Measurements from ENCODE around the gene IMMP2L.

Gene IMMP2L

DNA sequence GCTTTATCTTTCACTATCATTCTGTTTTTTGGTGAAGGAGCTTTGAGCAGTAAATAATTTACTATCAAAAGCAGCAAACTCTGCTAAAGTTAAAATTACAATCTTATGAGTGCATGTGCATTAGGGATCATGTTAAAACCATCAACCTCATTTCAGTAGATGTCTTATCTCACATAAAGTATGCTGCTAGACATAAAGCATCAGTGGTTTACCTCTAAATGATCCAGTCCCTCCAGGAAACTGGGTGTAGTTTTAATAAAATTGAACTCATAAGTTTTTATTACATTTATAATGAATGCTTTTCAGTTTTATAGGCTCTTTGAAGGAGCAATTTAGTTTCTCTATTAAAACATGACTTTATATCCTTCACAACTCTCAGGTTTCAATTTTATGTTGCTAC is 362.6 kb downstream of the IMMP2L start:
- DNase-seq: no peak

DNA sequence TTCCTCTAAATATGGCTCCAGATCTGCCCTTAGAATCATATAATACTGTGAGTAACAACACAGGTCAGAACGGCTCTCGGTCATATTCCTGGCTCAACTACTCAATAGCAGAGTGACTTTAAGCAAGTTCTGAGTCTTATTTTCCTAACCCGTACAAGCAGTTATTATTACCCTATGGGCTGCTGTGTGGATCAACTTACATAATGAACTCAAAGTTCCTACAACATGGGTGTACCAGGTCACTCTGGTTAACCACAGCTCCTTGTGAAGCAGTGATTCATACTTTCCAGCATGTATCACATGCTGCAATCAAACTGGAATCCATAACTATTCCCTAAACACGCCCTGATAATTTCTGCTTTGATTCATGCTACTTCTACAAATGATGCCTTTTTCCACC is 364.0 kb downstream of the IMMP2L start:
- no peak for DNase-seq

- DNase-seq: no peak
These were observed 365.6 kb downstream of the IMMP2L start for GRCh38 chr7:111196655-111197054.

DNA sequence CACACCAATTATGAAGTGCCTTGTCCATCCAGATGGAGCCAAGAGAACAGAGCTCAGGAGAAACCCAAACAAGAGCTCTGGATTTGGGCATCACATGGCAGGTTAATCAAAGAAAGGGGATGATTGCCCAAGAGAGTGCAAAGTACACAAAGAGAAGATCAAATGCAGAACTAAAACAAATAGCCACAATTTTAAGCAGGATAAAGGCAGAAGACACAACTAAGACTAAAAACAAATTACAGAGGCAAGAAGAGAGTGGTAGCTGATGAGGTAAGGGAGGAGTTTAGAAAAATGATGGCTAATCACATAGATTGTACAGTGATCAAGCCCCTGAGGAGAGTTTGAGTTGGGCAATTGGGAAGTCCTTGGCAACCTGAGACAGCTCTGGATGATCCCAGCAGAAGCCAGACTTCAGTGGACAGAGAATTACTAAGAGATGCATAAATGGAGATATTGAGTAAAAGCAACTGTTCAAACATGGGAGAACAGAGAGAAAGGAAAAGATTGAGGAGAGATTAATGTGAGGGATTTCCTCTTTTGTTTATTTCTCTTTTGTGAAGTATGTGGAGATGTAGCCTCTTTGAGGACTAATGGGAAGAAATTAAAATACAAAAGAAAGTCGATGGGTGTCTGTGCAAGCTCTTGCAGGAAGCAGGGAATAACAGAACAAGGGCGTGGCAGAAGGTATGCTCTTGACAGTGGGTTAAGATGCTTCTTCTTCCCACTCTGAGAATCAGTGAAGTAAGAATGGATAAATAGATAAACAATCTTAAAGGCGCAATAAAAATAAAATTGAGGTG is 369.5 kb downstream of the IMMP2L start:
- no peak for DNase-seq

DNA sequence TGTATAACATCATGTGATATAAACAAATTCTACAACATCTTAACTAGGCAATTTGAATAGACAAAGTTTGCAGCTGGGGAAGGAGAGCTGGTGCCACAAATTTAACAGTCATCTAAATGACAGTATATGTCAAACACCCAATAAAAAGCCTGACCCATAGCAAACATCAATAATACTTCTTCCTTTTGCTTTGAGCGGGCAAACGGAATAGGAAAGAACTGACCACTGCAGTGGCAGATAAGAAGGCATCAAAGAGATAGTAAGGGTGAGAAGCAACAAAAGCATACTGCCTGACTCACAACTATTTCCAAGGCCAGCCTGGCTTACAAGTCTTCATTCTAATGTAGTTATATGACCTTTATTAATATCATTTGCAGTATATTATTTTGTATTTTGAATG is 371.5 kb downstream of the IMMP2L start:
- no peak for DNase-seq

GRCh38 chr7:111184987-111185386 is 377.3 kb downstream of the IMMP2L start:
- no peak for DNase-seq

- DNase-seq: no peak
These were observed 379.0 kb downstream of the IMMP2L start for GRCh38 chr7:111183321-111183720.

DNA sequence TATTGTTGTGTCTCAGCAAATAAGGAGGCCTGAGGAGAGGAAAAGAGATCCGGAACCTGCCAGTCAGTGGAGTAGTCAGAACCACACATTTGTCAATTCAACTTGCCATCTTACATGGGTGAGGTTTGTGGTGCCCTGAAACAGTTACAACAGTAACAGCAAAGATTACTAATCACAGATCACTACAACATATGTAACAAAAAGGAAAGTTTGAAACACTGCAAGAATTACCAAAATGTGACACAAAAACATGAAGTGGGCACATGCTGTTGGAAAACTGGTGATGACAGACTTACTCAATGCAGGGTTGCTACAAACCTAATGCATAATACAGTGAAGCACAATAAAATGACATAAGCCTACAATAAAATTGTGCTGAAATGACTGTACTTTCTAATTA is 382.0 kb downstream of the IMMP2L start:
- no peak for DNase-seq

DNA sequence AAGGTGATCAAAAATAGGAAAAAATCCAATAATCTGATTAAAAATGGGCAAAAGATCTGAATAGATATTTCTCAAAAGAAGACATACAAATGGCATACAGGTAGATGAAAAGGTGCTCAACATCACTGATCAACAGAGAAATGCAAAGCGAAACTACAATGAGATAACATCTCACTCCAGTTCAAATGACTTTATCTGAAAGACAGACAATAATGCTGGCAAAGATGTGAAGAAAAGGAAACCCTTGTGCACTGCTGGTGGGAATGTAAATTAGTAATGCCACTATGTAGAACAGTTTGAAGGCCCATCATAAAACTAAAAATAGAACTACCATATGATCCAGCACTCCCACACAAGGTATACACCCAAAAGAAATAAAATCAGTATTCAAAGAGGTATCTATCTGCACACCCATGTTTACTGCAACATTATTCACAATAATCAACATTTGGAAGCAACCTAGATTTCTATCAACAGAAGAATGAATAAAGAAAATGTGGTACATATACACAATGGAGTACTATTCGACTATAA is 386.3 kb downstream of the IMMP2L start:
- no peak for DNase-seq

DNA sequence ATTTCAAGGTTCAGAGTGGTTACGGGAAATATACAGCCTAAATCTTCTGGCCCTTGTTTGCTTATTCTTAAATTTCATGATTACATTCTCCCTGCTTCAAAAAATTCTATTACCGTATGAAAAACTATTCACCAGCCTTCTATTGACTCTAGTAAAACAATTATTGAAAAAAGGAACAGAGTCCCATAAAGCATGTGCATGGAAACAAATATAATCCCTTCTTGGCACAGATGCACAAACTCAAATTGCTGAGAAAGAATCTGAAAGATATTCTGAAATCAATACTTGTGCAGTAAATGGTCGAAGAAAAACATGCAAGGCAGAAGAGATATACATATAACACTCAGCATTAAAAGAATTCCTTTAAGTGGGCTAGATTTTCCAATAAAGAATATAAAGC is 387.8 kb downstream of the IMMP2L start:
- no peak for DNase-seq

DNA sequence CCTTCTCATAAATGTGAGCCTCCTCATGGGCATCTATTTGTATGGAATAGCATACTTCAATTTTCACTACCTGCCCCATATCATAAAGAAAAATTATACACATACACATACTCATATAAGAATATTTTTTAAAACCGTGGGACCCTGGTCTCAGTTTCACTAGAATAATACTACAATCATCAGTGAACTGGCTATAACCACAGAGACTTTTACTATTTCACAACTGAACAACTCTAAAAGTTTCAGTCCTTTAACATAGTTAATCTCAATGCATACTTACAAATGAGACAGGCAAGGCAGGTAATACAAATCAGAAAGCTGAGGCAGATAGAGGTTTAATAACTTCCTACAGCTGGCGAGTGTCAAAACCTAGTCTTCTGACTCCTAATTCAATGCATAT is 388.3 kb downstream of the IMMP2L start:
- no peak for DNase-seq

GRCh38 chr7:111173528-111173927 is 388.8 kb downstream of the IMMP2L start:
- no peak for DNase-seq

DNA sequence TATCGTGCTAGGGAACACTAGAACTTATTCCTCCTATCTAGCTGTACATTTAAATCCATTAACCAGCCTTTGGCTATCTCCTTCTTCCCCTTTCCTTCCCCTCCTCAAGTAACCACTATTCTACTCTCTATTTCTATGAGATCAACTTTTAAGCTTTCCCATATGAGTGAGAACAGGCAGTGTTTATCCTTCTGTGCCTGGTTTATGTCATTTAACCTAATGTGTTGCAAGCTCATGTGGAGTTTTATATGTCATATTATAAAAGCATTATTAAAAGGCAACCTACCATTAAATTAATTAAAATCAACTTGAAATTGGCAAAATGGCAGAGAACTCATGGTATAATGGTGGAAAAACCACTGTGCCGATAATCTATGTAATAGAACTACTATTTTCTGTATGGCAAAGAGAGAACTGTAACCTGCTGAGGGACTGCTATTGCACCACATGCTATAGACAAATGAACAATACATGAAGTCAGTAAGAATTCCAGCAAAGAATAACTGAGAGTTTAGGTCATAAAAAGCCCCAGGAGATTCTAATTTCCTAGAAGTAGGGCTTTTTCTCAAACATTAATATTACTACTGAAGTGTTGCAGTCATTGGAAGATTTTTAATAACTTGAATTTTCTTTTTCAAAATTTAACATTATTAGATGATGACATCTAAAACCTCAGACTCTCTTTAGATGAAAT is 389.6 kb downstream of the IMMP2L start:
- no peak for DNase-seq

DNA sequence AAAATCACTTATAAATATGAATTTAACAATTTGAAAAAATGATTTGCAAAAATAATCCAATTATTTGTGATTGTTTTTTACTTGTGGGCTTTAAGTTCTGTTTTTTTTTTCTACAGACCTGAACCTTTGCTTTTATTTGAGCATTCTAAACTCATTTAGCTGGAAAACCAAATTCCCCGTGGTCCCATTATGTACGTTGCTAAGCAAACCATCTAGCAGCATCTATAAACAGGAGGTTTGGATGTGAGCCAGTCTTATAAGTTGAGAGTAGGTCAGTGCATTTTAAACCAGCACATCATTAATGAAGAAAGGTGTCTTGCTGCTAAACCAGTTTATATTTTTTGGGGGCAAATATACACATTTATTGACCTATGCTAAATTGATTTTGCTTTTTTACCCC is 394.1 kb downstream of the IMMP2L start:
- DNase-seq: no peak

DNA sequence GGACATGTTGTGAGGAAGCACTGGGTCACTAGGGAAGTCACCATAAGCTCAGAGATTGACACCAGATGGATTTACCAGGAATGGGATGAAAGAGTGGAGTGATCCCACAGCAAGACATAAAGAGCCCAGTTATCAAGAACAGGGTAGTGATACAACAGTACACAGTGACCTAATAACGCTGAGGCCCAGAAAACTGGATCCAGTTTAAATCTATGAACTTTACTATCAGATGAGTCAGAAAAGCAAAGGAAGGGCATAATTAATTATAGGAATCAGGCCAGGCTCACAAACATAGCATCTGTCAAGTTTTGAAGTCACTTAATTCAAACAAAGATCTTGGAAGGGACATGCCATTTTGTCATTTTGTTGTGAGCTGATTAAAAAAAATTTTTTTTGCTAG is 397.9 kb downstream of the IMMP2L start:
- DNase-seq: no peak

GRCh38 chr7:111162692-111163091 is 399.6 kb downstream of the IMMP2L start:
- no peak for DNase-seq

DNA sequence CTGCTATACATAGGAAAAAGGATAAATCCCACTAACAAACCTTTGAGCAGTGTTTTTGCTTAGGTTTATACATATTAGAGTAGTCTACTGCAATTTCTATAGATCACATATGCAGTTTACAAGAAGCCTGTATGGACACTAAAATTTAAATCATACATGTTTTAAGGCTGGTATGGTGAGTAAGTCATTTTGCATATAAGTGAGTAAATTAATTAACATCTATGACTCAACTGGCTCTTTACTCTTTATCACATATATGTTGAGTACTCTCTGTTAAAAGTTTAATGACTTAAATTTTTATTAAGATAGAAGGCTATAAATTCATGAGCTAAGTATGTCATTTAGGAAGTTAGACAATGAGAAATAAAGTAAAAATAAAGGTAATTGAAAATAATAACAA is 402.0 kb downstream of the IMMP2L start:
- DNase-seq: no peak

- DNase-seq: no peak
These were observed 402.9 kb downstream of the IMMP2L start for GRCh38 chr7:111159426-111159825.

DNA sequence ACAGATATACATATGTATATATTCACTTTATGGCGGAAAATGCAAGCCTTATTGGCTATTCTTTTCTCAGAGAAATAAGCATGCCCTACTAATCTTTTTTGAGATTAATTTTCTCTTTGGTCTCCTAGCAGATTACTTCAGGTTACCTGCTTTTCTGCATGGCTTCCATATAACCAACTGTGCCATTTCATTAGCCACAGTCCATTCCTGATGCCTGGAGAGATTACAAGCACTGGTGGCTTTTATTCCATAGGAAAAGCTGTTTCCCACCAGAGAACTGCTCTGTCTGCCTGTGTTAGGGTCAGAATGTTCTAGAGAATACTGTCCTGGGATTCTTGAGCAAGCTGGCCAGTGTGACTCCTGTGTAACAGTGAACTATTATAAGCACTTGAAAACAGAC is 411.6 kb downstream of the IMMP2L start:
- DNase-seq: no peak

DNA sequence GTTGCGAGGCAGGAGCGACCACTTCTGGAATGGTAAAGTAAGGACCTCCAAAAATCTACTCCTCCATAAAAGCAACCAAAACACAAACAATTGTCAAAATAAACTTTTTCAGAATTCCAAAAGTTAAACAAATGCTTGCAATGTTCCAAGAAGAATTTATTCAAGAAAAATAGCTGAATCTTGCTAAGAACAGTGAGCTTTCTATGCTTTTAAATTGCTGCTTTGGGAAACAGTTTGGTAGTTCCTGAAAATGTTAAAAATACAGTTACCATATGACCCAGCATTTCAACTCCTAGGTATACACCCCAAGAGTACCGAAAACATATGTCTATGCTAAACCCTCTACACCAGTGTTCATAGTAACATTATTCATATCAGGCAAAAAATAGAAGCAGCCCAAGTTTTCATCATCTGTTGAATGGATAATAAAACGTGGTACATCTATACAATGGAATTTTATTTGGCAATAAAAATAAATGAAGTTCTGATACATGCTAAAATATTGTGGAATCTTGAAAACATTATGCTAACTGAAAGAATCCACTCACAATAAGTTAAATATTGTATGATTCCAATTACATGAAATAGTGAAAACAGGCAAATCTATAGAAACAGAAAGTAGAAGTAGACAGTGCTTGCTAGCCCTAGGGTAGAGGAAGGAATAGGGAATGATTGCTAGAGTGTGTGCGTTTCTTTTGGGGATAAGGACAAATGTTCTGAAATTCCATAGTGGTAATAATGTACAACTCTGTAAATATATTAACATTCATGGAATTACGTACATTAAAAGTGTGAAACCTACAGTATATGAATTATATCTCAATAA is 414.4 kb downstream of the IMMP2L start:
- no peak for DNase-seq

GRCh38 chr7:111146136-111146535 is 416.2 kb downstream of the IMMP2L start:
- DNase-seq: no peak

DNA sequence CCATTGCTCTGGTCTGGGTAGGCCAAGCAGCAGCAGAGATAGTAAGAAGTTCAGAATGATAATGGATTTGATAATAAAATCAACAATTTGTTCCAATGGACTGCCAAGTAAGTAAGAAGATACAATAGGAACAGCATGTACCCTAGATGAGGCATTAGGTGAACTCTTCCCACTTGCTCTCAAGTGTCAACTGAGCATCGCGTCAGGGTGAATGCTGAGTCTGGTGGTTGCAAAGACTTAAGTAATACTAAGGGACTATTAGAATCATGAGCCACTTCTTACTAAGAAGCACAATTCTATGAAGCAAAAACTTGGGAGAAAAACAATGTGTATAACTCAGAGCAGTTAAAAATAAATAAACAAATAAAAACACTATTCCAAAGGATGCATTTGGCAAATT is 416.8 kb downstream of the IMMP2L start:
- no peak for DNase-seq

DNA sequence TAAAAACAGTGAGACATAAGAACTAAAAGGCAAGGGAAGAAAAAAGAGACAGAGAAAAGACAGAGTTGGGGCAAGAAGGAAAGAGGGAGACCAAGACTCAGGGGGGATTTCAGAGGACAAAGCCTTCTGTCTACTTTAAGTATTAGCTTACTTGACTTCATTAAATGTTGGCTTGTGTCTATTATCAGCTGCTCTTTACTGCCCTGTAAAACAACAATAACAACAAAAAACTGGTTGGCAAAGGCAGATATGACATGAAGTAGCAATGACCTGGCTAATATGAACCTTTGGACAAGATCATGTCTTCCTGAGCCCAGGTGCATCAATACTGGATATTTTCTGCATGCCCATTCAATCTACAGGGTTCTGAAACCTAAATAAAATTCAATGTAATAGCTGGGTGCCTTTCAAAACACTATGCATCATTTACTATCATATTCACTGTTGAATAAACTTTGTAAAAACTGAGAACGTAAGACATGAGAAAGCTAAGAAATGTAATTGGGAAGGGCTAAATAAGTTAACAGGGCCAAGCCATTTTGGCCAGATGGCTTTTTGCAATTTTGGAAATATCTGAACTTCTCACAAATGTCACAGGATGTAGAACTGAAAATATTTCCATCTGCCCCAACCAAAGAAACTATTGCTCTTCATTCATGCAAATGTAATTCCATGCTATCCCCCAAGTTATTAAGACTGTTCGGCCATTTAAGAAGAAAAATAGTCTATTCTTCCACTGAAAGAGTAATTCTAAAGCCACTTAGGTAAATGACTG is 422.0 kb downstream of the IMMP2L start:
- no peak for DNase-seq
